NK-92 treated with Interleukin-12 subunit alpha and Interleukin-12 subunit beta, amount 100 ng/mL, for 24 hours (cell line): ENCODE measurements around the gene EYA2.

Source experiments
- DNase-seq: peaks from one replicate; lab custom pipeline; 2025; lab: John Stamatoyannopoulos, UW

EYA2 gene

DNA sequence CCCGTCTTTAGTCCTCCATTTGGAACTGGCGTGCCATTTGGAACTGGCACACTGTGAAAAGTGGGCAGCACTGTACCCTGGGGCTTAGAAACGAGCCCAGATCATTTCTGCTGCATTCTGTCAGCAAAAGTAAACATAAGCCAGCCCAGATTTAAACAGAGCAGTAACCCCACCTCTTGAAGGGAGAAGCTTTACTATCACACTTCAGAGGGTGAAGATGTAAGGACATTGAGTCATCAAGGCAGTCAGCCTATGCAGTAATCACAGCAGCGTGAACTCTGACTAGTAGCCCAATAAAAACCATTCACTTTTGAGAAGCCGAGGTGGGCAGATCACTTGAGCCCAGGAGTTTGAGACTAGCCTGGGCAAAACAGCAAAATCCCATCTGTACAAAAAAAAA, 216.9 kb downstream of the EYA2 start:
- DNase-seq, result no peak

DNA sequence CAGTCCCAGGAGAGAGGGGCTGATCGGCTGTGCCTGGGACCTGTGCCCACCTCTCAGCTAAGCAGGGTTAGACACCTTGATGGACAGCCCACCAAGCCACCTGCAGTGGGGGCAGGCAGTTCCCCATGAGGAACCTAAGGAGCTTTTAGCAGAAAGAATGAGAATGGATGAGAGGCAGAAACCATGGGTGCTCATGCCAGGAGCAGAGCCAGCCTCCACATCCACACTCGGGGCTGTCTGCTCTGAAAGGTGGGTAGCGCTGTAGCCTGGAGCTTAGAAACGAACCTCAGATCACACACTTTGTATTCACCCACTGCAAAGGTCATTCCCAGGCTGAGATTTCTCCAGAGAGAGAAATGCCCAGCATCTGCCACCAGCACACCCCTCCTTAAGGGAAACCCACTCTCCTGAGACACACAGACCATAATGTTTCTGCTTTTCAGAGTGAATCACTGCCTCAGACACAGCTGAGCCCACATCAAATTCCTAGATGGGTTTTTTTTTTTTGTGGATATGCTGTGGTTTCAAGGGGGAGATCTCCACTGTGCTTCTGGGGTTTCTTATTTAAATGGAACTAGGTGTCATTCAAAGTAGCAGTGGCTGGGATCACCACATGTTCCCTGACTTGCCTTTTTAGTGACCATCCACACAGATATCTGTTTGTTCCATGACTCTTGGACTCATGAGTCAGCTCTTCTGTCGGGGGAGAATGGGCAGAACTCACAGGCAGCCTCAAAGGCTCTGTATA, 218.9 kb downstream of the EYA2 start:
- DNase-seq, result no peak

DNA sequence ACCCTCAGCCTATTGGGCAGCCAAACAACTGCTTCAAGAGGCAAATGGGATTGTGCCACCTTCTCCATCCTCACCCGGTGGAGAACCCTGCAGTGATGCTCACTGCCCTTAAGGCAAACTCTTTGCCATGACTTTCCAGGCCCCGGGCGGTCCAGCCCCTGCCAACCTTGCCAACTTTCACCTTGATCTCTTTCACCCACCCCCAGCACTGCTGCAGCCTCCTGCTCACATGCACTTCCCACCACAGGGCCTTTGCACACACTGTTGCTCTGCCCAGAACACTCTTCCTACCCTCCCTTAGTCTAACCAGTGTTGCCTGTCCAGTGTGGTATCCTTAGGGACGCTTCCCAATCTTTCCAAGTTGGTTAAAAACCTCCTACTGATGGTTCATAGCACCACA, 221.1 kb downstream of the EYA2 start:
- no peak for DNase-seq

DNA sequence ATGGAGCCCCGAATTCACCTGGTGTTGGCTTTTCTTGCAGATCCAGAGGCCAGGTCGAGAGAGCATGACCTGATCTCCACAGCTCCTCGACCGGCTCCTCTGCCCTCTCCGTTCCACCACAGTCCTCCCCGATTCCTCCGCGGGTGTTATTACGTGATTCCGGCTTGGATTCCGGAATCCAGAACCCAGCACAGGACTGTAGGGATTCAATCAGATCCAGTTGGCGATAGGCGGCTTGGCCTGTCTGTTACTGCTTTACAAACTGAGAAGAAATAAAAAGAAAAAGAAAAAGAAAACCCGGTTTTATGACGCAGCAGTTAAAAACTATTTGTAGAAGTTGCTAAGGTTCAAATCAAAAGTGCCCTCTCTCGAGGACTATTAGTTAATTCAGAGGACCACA, 222.7 kb downstream of the EYA2 start:
- DNase-seq, result no peak

DNA sequence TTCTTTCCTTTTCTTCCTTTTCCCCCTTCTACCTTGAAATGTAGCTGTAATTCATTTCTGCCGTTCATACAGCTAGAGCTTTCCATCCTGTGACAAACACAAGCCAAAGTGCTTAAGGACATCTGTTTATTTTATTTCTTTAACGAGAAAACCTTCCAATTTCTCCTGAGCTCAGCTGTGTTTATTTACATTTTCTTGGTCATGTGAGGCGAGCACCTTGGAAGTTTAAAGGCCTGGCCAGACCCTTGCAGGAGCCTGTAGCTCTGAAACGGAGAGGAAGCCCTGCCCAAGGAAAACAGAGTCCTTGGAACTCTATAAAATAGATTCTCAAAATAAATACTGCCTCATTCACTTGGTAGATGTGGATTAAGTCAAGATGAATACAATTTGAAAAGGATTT, 223.1 kb downstream of the EYA2 start:
- no peak for DNase-seq

DNA sequence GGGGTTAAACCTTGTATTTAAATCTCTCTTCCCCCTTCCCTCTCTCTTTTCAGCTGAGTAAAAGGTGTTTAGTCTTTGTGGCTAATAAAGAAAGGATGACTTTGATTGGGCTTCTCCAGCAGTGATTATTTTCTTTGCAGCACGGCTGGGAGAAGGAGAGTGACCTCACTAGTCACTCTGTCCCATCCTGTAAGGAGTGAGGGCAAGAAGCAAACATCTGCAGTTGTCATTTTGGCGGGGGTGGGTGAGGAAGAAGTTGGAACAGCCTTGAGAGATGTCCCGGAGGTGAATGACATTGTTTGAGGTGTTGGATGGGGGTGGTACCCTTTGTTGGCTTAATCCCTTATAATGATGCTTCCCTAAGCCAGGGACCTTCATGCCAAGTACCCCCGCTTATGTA, 223.6 kb downstream of the EYA2 start:
- no peak for DNase-seq

DNA sequence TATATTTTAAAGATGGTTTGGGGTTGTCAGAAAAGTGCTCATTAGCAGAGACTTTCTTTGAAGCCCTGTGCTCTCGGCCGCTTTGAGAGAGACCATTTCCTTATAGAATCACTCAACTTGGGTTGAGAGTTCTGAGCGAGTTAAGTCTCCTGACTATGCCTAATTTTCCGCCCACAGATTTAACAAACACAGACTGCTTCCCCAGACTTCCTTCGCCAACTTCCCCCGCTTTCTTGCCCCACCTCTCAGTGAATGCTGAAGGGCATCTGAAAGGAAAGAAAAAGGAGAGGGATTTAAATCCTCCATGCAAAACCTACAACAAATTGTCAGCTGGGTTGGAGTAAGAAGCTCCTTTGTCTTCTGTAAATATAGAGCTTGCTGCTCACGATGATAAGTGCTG, 224.0 kb downstream of the EYA2 start:
- DNase-seq, result no peak

DNA sequence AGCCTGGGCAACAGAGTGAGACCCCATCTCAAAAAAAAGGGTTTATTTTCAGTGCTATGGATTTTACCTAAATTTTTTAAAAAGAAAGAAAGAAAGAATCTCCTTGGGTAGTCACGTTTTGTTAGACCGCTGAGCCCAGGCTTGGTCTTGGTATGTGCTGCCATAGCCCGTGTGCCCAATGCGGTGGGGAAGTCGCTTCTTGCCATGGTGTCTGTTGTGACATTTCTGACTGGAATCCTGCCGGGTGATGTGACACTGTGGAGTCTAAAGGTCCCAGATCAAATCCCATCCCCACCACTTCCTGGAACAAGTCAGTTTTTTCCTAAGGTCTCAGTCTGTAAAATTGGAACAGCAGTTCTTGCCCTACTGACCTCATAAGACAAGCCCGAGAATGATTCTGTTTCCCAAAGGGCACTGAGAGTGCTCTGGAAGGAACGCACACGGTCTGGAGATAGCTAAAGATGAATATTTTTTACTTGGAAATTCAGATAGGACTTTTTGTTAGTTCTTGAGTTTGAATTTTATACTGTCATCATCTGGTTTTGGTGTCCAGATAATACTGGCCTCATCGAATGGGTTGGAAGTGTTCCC, 225.8 kb downstream of the EYA2 start:
- DNase-seq, result no peak

DNA sequence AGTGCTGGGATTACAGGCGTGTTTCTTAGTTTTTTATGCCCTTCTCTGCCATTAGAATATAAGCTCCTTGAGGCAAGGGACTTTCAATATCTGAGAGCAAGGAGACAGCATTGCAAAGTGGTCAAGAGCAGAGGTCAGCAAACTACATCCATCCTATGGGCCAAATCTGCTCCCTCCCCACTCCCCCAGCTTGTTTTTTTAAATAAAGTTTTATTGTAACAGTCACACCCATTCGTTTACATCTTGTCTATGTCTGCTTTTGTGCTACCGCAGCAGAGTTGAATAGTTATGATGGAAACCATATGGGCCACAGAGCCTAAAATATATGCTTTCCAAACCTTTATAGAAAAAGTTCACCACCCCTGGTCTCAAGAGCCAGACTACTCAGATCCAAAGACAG, 227.9 kb downstream of the EYA2 start:
- DNase-seq, result no peak

DNA sequence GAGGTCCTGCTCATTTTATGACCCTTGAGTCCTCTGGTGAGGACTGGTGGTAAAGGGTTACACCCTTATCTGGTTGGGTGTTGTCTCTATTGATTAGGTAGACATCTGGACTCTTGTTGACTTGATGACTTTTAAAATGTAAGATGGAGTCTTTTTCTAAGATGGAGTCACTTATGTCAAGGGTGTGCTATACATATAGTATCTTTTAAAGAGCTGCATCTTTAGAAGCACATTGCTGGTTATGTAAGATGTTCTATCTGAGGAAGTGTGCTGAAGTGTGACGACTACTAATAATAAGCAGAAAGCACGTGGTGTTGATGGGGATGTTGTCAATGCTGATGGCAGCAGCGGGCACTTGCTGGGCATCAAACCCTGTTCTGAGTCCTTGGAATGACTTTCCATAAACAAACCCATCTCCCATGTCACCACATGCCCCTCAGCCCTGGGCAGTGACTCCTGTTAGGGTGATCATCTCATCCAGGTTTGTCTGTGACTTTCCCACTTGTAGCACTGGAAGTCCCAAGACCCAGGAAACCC, 229.6 kb downstream of the EYA2 start:
- DNase-seq, result no peak

DNA sequence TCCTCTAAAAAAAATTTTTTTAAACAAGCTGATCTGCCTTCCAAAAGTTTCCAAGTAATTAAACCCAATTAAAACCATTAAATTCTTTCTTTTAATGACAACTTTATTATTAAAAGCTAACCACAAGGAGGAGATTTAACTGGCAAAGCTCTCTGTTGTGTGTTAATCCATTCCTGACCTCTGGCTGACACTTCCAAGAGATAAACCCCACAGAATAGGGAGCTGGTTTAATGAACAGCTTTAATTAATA, 230.8 kb downstream of the EYA2 start:
- no peak for DNase-seq

DNA sequence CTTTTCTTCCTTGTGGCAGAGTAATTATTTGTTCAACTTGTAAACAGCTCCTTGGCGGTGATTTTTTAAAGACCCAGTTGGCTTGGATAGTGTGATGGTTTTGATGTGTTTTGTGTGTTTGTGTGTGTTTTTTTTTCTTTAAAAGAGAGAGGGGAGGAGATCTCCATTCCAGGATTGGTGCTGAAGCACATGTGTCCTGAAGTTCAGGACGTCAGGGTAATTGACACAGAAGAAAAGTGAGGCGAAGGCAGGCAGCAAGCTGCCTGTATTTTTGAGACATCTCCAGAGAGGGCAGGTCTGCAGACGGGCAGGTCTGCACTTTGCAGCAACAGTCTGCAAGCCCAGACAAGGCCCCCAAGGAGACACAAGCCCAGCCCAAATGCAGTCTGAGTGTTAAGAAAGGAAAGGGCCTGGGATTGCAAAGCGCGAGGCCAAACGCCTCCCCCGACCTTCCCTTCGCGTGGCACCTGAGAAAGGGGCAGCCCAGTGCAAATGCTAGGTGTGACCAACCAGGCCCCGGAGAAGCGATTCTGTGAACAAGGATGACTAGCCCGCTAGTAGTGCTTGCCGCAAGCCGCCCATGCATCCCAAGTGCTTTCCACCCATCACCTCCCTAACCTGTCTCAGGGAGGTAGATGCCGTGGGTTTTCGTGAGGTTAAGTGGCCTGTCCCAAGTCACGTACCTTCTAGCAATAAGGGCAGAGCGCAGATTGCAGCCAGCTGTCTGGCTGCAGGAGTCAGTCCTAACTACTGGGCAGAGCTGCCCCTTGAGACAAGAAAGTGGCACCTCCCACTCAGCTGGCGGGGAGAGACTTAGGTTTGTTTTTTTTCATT, 231.3 kb downstream of the EYA2 start:
- DNase-seq, result no peak

DNA sequence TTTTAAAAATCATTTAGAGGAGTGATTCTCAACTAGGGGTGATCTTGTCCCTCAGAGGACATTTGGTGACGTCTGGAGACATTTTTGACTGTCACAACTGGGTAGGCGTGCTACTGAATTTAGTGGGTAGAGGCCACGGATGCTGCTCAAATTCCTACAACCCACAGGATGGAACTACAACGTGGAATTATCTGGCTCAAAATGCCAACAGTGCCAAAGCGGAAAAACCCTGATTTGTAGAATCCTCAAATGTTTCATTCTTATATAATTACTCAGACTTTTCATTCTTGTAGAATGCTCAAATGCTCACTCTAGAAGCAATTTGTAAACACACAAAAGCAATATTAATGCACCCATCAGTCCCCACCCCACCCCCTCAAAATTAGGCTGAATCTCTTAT, 232.1 kb downstream of the EYA2 start:
- no peak for DNase-seq

DNA sequence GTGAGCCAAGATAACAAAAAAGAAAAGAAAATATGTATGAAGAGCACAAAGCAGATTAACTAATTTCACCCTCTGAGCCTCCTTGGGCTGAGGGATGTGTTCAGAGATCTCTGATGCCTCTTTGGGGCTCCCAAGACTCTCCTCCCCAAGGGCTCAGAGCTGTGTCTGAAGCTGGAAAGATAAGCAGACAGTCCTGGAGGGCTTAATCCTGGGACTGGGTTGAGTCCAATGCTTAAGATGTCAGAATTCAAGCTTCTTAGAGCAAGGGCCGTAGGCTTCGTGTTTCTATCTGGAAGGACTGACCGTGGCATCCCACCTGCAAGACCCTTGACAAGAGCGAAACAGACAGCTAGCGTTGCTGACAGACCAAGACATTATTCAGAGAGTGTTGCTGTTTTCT, 232.9 kb downstream of the EYA2 start:
- DNase-seq, result no peak

DNA sequence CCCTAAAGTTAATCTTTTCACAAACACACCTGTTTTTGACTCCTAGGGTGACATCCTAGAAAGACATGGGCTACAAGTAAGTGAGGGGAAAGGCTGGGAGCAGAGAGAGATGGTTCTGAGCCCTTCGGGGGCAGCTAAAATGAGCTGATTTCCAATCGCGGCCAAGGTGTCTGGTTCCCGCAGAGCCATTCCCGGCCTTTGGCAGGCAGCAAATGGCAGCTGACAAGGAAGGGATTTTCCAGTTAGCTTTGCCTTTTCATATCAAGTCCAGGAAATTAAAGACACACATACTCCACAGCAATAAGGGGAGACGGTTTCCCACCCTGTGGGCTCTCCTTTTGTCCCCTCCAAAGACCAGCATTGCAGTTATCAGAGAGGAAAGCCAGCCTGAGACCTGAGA, 233.4 kb downstream of the EYA2 start:
- no peak for DNase-seq

DNA sequence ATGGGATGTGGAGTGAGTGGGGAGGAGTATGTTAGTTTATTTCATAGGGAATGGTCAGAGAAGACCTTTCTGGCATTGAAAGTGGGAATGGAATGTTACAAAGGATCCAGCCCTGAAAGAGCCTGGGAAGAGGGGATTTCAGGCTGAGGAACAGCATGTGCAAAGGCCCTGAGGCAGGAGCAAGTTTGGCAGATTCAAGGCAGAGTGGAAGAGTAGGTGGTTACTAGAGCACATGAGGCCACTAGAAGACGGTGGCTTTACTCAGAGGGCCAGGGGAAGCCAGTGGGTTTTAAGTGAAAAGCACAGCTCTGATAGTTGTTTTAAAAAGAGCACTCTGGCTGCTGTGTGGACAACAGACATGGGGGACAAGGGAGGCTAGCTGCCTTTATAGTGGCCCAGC, 234.7 kb downstream of the EYA2 start:
- no peak for DNase-seq

DNA sequence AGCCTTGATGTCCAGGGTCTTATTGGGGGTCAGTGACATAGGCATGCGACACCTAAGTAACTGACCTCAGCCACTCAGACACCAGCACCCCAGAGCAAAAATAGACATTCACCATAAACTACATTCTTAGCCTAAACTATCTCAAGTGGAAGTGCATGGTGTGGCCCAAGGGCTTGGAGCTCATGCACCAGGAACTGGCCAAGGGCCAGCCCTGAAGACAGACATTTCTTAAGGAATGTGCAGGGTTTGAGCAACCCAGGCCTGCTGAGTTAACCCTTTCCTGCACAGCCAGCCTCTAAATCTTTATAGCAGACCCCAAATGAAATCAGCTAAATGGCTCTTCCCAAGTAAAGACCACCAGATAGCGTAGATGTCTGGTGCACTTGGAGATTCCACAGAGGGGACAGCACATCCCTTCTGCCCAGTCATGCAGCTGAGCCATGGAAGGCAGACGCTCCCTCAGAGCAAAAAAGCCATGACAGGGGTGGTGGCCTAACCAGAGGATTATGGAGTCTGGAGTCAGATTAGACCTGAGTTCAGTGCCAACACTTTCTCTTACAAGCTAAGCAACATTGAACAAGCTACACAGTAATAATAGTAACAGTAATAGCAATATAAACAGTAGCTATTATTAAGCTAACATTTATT, 239.3 kb downstream of the EYA2 start:
- no peak for DNase-seq

DNA sequence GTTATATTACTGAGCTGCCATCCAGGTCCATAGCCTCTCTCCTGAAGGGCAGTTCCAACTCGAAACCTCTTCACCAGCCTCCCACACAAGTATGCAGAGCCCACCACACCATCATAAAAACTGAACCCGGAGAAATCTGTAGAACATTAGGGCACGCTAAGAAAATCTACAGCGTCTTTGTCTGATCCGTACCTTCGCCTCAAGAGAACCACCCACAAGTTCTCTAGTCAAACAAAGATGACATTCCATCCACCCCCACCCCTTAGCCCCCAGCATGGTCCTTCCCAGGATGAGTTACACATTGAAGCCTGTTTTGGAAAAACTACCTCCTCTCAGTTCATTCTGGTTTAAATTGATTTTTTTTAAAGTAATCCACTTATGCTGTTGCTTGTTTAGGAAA, 242.1 kb downstream of the EYA2 start:
- no peak for DNase-seq

DNA sequence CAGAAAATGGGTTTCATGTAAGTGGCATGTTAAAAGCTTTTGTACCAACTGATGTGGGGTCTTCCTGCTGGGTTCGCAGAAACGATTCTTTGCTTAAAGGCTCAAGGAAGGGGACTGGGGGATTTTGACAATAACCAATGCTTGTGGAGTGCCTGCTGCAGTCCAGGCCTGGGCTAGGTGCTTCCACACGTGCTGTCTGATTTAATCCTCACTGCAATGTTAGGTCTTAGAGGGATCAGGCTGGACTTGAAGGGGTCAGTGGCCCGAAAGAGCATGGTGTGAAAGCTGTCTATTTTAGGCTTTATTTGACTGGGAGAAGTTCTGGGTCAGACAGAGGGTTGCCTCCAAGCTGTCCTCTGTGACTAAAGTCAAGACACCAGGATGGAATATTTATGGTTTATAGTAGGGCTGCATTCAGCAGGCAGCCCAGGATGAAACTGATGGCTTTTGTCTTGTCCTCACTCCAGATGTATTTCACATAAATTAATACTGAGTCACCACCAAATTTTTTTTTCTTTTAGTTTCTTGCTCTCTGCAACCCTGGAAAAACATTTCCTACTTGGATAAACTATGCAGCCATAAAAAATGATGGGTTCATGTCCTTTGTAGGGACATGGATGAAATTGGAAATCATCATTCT, 242.7 kb downstream of the EYA2 start:
- DNase-seq, result no peak

DNA sequence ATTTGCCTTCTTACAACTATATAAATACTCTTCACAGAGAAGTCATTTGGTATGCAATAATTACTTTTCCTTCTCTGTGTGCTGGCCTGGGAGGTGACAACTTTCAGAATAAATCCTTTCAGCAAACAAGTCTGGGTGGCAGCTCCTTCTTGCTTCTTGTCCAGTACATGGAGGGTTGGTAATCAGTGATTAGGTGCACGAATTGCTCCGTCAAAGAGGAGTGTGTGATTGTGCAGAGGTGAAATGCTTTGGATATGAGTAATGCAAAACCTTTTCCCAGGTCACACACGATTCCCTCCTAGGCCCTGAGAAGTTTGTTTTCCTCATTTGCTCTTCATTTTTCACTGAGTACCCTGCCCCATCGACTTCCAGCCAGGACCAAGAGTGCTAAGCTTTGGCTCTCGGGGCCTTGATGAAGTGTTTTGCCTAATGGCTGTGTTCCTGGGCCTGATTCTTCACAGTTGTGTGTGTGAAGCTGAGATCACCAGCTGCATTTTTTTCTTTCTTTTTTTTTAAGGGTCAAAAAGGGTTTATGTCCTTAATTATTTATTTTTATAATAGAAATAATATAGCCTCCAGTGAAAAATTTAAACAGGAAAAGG, 245.4 kb downstream of the EYA2 start:
- no peak for DNase-seq

DNA sequence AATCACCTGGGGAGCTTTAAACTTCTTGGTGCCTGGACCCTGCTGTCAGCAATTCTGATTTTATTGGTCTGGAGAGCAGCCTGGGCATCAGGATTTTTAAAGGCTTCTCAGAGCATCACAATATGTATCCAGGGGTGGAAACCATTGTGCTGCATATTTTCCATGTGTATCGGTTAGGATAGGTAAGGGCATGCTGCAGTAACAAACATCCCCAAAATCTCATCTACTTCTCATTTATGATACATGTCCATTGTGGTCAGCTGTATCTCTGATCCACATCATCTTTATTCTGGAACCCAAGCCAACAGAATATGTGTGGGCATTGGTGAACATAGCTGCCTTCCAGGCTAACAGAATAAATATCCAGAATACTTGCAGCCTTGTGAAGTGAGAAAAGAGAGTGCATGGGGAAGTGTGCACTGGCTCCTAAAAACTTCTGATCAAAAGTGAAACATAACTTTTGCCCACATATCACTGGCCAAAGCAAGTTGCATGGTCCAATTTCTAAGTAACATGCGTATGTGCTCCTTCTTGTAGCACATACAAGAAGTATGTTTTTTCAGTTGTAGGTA, 246.8 kb downstream of the EYA2 start:
- DNase-seq, result no peak
